KMS-11 (cell line): ENCODE data around the gene FOS.

Experiments
- H2AFZ ChIP-seq: fragments of 200-600 bp; sonication (generic); 2 replicates; pipeline ENCODE4 v1.6.1; 2016; ENCODE audit warnings: antibody characterized with exemption, mixed run types, low read depth
- H3K27ac ChIP-seq: fragments of 200-600 bp; sonication (generic); 2 replicates; pipeline ENCODE4 v1.6.1; 2016; ENCODE audit warnings: mild to moderate bottlenecking, mixed run types
- H3K27me3 ChIP-seq: fragments of 200-600 bp; sonication (generic); 2 replicates; pipeline ENCODE4 v1.6.1; 2017; ENCODE audit warnings: mild to moderate bottlenecking, low read depth, mixed run types, moderate library complexity; ENCODE audit not compliant: insufficient read depth
- H3K36me3 ChIP-seq: fragments of 200-600 bp; sonication (generic); 2 replicates; pipeline ENCODE4 v1.6.1; 2017; ENCODE audit warnings: mild to moderate bottlenecking, mixed run types; ENCODE audit not compliant: insufficient read depth
- H3K4me1 ChIP-seq: fragments of 200-600 bp; sonication (generic); 2 replicates; pipeline ENCODE4 v1.6.1; 2016; ENCODE audit warnings: mild to moderate bottlenecking, low read depth, mixed run types; ENCODE audit not compliant: poor library complexity, severe bottlenecking
- H3K4me2 ChIP-seq: fragments of 200-600 bp; sonication (generic); 2 replicates; pipeline ENCODE4 v1.7.0; 2016; ENCODE audit warnings: mild to moderate bottlenecking, mixed run types
- H3K4me3 ChIP-seq: fragments of 200-600 bp; sonication (generic); IDR thresholded peaks from 2 replicates; pipeline ENCODE4 v1.6.1; 2017; ENCODE audit warnings: low read depth, low read length, mixed read lengths; ENCODE audit not compliant: insufficient read depth
- H3K79me2 ChIP-seq: fragments of 200-600 bp; sonication (generic); 2 replicates; pipeline ENCODE4 v1.6.1; 2016; ENCODE audit warnings: low read depth, mixed run types; ENCODE audit not compliant: insufficient read depth
- H3K9ac ChIP-seq: fragments of 200-600 bp; sonication (generic); 2 replicates; pipeline ENCODE4 v1.6.1; 2016; ENCODE audit warnings: mild to moderate bottlenecking, mixed run types
- H4K20me1 ChIP-seq: fragments of 200-600 bp; sonication (generic); 2 replicates; pipeline ENCODE4 v1.6.1; 2016; ENCODE audit warnings: mild to moderate bottlenecking, mixed run types; ENCODE audit not compliant: insufficient read depth
- CTCF ChIP-seq: fragments of 200-600 bp; sonication (generic); conservative IDR thresholded peaks from 2 replicates; pipeline ENCODE4 v1.6.1; 2017; ENCODE audit warnings: low read depth, mild to moderate bottlenecking, antibody characterized with exemption, low read length, moderate library complexity, mixed read lengths

Gene FOS

GRCh38 chr14:75259510-75259855 lies 19.1 kb upstream of the FOS start:
- Histone ChIP-seq H3K27me3 (no peaks in the 10 kb centered on the region), H2AFZ (peak overlapping the region; percentile 59), H3K4me3 (no peak overlapping the region), H4K20me1 (no peaks in the 10 kb centered on the region), H3K4me1 (peaks cover 34% of the 10 kb centered on the region), H3K27ac (peak overlapping the region; percentile 73), H3K4me2 (peak overlapping the region; percentile 40; the same call in 1 of the 2 replicates), H3K79me2 (no peaks in the 10 kb centered on the region), H3K36me3 (no peaks in the 10 kb centered on the region), H3K9ac (peak overlapping the region; percentile 80; the same call in 1 of the 2 replicates)
- TF ChIP-seq CTCF: no peak

DNA sequence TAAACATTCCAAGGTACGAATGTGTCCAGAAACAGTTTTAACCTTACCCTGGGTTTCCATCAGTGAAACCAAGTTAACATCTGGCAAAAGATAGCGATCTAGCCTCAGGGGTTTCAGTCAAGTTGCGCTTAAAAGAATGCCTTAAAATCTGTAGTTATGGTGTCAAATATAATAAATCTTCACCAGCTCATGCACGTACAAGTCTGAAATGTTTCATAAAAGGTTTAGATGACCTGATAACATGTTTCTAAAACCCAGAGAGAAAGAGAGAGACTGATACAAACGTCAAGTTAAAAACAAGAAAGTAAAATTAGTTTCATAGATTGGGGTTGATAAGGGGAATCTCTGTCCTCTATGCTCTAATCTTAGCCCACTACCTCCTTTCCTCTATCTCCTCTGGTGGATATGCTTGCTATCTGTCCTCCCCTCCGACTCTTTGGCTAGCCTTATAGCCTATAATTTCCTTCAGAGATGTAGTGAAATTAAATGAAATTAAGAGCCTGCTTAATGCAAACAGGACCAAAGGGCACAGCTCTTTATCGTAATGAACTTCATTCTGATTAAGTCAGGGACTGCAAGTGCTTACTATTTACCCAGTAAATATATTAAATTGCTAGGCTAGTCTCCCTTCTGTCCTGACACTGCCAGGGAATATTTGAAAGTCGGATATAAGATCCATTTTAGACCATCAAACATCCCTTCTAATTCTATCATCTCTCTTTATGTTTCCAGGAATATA lies 18.4 kb upstream of the FOS start:
- 0 out of 2 replicates have a peak overlapping the region, but pooled peaks have one; percentile 40 for H3K4me2 ChIP-seq
- H3K9ac ChIP-seq: no peak overlapping the region
- no peaks in the 10 kb centered on the region for H4K20me1 ChIP-seq
- no peak overlapping the region for H3K4me3 ChIP-seq
- peak overlapping the region; percentile 73; the same call in 1 of the 2 replicates for H3K27ac ChIP-seq
- H3K27me3 ChIP-seq: no peaks in the 10 kb centered on the region
- TF ChIP-seq CTCF: no peak
- H3K79me2 ChIP-seq: no peaks in the 10 kb centered on the region
- no peaks in the 10 kb centered on the region for H3K36me3 ChIP-seq
- no peak overlapping the region for H2AFZ ChIP-seq
- H3K4me1 ChIP-seq: peaks cover 32% of the 10 kb centered on the region

GRCh38 chr14:75261820-75262219 lies 16.8 kb upstream of the FOS start:
- Histone ChIP-seq H3K4me2 (no peak overlapping the region), H3K27ac (no peak overlapping the region), H3K4me3 (no peak overlapping the region), H2AFZ (no peak overlapping the region), H3K4me1 (peaks cover 19% of the 10 kb centered on the region), H4K20me1 (no peaks in the 10 kb centered on the region), H3K36me3 (no peaks in the 10 kb centered on the region), H3K79me2 (no peaks in the 10 kb centered on the region), H3K9ac (no peak overlapping the region), H3K27me3 (no peaks in the 10 kb centered on the region)
- no peak for TF ChIP-seq CTCF

DNA sequence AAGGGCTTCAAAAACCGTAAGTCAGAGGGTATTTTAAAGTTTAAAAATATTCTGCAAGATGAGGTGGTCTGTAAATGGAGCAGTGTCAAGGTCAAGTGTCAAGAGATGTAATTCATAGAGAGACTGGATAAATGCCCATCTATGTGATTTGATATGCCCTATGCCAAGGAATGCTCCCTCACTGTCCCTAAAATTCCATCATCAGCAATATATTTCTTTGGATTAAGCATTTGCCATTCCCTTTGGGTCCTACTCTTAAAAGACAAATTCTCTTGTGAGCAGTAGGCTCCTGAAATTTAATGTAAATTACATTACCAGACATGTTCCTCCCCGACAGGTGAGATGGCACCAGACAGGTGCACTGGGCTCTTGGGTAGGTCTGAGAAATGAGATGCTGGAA lies 16.0 kb upstream of the FOS start:
- peaks cover 19% of the 10 kb centered on the region for H3K4me1 ChIP-seq
- no peak overlapping the region for H3K9ac ChIP-seq
- H3K4me2 ChIP-seq: no peak overlapping the region
- H3K27me3 ChIP-seq: no peaks in the 10 kb centered on the region
- H4K20me1 ChIP-seq: no peaks in the 10 kb centered on the region
- no peak overlapping the region for H3K27ac ChIP-seq
- no peaks in the 10 kb centered on the region for H3K36me3 ChIP-seq
- no peak overlapping the region for H2AFZ ChIP-seq
- H3K79me2 ChIP-seq: no peaks in the 10 kb centered on the region
- no peak for TF ChIP-seq CTCF
- H3K4me3 ChIP-seq: no peak overlapping the region
